Stimulated activated CD4-positive, alpha-beta T cell treated with anti-CD3 and anti-CD28 coated beads, Interleukin-4, amount 100 ng/mL, for 24 hours (primary cell): ENCODE results near the gene KBTBD8.

Source experiments
- DNase-seq: peaks from one replicate; pipeline ENCODE4 v3.0.0-alpha.2; 2020

The KBTBD8 gene, protein sequence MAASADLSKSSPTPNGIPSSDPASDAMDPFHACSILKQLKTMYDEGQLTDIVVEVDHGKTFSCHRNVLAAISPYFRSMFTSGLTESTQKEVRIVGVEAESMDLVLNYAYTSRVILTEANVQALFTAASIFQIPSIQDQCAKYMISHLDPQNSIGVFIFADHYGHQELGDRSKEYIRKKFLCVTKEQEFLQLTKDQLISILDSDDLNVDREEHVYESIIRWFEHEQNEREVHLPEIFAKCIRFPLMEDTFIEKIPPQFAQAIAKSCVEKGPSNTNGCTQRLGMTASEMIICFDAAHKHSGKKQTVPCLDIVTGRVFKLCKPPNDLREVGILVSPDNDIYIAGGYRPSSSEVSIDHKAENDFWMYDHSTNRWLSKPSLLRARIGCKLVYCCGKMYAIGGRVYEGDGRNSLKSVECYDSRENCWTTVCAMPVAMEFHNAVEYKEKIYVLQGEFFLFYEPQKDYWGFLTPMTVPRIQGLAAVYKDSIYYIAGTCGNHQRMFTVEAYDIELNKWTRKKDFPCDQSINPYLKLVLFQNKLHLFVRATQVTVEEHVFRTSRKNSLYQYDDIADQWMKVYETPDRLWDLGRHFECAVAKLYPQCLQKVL

DNA sequence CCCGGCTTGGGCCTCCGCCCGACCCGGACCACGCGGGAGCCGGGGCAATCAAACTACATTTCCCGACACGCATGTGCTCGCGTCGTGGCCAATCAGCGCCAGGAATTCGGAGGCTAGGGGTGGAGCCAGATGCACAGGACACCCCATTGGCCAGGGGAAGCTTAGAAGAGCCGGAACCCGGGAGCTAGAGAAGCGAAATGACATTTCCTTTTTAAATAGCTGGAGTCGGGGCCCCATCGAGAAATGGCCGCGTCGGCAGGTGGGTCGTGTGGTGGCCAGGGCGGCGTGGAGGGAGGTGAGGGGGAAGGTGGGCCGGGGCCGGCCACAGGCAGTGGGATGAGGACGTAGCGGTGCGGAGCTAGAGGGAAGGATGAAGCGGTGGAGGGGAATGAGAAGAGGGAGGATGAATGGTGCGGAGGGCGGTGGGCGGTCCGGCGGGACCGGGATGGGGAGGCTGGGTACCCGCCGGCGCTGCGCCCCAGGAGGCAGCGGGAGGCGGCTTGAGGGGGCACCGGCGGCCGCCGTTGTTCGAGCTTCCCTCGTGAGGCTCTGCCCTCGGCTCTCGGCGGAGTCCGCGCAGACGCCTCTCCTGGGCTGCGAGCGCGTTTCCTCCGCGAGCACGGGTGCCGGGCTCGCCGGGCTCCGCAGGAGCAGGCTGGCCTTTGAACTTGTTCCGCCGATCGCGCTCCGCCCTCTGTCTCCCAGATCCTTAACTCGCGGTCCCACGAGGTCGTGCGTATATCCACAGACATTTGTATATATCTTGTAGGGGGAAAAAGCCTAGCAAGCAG lies at the start of gene KBTBD8:
TSS of gene KBTBD8 (plus strand) at position 195 of the 791 bp plus-strand sequence. CDS start at position 244, 49 bp downstream.
- peak; percentile 98 for DNase-seq

GRCh38 chr3:66948838-66949237 lies 49.3 kb upstream of the KBTBD8 start:
- DNase-seq = no peak

DNA sequence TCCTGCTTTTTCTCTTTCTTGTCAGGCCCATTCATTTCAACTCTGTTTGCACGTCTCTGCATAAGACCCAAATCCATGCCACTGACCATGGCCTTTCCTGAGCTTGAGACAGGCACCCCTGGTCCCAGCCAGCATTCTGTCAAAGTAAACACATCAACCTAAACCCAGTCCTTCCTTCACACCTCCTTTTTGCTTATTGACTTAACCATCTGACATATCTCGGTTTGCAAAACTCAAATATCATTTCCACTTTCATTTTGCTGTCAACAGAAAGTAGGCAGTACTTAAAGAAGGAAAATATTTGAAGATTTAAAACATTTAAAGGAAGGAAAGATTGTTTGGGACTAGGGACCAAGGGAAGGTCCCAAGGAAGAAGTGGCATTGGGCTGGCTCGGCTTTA lies 48.2 kb upstream of the KBTBD8 start:
- DNase-seq = no peak

DNA sequence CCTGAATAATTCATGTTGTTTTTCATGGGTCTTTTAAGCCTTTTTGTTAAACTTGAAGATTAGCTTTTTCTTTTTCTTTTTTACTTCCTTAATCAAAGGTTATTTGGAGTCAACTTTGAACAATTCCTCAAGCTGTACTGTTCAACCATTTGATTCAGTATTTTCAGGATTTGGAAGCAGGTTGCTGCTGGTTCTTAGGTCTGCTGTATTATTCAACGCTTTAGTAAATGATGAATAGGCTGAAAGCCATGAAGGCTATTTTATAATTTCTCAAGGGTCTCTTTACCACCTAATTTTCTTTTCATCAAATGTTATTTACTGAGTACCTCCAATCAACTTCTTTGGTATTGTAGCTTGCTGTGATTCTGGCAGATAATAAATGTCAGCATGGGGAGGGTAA lies 45.8 kb upstream of the KBTBD8 start:
- no peak for DNase-seq

DNA sequence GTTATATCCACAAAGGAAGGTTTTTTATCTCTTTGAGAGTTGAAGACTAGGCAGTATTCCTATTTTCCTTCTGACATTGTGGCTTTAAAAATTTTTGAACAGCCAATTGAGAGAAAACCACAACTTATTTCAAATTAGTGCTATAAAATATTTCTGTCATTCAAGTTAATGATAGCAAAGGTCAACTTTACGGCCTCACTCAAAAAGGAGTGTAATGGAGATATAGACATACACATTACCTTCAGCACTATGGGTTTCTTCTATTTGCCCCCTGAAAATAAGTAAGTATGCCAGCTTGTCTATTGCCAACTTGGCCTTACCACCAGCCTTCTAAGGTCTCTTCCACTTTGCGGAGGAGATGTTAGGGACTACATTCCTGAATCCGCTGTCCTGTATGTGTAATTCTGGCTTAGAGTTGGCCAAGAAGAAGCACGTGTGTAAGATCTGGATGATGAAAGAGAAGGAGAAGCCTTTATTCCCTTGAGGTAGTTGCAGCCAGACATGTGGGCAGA lies 44.1 kb upstream of the KBTBD8 start:
- DNase-seq = no peak

- DNase-seq = no peak
Measured at GRCh38 chr3:66956742-66957141, 41.4 kb upstream of the KBTBD8 start.

GRCh38 chr3:66957367-66957766 lies 40.7 kb upstream of the KBTBD8 start:
- DNase-seq = no peak

- DNase-seq = no peak
Measured at GRCh38 chr3:66958067-66958466, 40.0 kb upstream of the KBTBD8 start.

- no peak for DNase-seq
Measured at GRCh38 chr3:66962664-66963063, 35.4 kb upstream of the KBTBD8 start.

DNA sequence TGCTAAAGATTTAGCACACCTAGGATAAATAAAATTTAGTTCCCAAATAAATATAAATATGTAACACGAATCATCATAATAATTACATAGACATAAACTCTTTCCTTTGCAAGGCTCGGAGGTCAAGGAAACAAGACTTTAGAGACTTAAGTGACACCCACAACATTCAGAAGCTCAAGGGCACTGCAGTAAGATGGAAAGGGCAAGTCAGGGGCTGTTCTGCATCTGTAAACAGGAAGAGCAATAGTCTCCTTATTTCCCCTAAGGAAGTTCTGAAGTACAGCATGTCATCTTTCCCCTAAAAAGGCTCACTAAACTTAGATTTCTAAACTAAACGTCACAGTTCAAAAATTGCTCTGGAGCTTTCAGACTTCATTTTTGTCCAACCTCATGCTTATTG lies 26.9 kb upstream of the KBTBD8 start:
- no peak for DNase-seq

GRCh38 chr3:66971891-66972551 lies 26.1 kb upstream of the KBTBD8 start:
- DNase-seq = peak; percentile 70

DNA sequence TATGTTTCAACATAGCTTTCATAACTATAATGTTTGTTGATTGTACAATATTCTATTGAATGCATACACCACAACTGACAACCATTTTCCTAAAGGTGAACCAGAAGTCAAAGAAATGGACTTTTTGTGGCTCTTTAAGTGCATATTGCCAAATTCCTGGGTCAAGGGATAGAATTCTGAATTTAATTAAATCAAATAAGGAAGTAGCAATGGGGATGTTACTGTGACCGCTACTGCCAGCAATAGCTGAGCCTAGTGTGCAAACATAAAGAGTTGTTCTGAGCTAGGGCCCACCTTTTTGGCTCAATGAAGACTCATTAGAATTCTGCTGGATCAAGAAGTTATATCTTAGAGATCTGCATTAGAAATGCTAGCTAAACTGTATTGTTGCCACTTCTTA lies 17.3 kb upstream of the KBTBD8 start:
- no peak for DNase-seq

- DNase-seq = no peak
Measured at GRCh38 chr3:66983101-66983500, 15.0 kb upstream of the KBTBD8 start.

GRCh38 chr3:66985336-66985920 lies 12.7 kb upstream of the KBTBD8 start:
- no peak for DNase-seq

GRCh38 chr3:66986406-66986805 lies 11.7 kb upstream of the KBTBD8 start:
- DNase-seq = no peak

DNA sequence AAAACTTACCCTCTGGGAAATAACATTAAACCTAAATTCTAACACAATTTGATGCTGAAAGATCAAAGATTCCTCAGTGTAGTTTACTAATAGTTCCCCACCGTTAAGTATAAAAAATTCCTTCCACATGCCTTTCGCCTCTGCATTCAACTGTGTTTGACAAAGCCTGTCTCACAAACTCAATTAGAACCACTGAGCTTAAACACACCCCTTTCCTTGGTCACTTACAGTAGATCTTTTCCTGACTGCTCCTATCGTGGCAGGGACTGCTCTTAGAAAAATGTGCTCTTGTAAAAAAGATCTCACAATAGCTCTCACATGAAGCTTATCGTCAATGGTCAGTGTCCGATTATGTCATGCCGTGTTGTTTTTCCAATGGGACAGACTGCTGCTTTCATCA lies 8.9 kb upstream of the KBTBD8 start:
- DNase-seq = no peak

DNA sequence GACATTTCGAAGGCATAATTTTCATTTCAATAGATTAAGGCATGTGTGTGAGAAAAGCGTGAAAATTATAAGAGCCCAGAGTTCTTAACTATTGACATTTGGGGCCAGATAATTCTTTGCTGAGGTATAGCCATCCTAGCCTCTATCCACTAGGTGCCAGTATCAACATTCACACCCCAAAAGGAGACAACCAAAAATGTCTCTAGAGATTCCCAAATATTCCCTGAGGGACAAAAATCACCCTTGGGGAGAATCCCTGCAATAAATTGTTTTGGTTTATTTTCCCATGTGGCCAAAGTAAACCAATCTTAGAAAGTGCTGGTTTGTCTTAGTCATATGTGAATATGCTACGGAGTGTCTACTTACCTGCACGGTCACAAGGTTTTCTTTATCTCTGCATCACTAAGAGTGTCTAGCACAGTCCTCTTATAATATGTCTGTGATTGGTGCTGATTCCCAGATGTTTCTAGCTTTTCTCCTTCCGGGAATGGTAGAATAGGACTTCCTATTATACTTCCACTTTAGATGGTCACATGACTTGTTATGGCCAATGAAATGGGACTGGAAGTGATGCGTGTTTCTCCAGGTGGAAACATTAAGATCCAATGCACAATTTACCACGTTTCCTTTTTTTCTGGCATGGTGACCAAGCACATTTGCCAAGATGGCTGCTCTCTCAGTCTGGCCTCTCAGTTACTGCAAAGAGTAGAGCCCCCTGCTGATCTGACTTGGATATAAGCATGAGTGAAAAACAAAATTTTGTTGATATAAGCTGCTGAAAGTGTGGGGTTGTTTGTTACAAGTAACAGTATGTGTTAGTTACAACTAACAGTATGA lies 8.0 kb upstream of the KBTBD8 start:
- DNase-seq = no peak

- DNase-seq = no peak
Measured at GRCh38 chr3:66991459-66991858, 6.6 kb upstream of the KBTBD8 start.

DNA sequence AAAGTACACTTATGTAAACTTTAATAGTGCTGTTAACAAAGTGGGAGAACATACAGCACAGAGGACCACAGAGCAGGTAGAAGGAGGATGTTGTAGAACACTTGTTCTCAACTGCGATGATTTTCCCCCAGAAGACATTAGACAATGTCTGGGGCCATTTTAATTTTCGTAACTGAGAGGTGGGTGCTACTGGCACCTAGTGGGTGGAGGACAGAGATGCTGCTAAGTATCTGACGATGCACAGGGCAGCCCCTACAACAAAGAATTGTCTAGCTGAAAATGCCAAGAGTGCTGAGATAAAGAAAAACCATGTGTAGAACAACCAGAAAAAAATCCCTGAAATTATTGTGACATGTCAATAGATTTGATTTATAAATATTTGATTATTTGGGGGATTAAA lies 5.0 kb upstream of the KBTBD8 start:
- DNase-seq = no peak

GRCh38 chr3:66994588-66994987 lies 3.5 kb upstream of the KBTBD8 start:
- DNase-seq = no peak

DNA sequence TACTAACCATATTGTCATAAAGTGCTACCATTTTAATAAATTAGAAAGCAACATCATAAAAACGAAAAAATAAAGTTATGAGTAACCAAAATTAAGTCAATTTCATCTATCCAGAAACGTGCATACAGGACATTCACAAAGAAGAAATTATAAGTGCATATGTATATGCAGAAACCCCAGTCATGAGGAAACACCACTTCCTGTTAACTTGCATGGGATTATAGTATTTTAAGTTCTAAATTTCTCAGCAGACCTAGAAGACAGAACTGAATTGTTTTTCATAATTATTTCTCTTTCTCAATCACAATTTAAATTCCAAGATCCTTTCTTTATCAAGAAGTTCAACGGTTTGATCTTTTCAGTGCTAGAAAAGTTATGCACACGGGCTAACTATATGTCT lies 1.4 kb upstream of the KBTBD8 start:
- no peak for DNase-seq
